OCI-LY1 (cell line): ENCODE measurements around the gene LIN54.

Source experiments
- EZH2 ChIP-seq: fragments of 200-600 bp; sonication (generic), shearing (Covaris generic); IDR thresholded peaks from 2 replicates; pipeline ENCODE4 v1.8.0; 2017; ENCODE audit warnings: borderline replicate concordance, mixed run types, mild to moderate bottlenecking, antibody characterized with exemption, low read length, moderate library complexity, mixed read lengths
- TF ChIP-seq, protein P1 (sequence below): fragments of 200-600 bp; sonication (generic), shearing (Covaris generic); IDR thresholded peaks from 2 replicates; pipeline ENCODE4 v1.5.1; 2017; ENCODE audit warnings: mild to moderate bottlenecking, antibody characterized with exemption, low read length, moderate library complexity, mixed read lengths

- no peak for TF ChIP-seq EZH2
- TF ChIP-seq, protein P1, sequence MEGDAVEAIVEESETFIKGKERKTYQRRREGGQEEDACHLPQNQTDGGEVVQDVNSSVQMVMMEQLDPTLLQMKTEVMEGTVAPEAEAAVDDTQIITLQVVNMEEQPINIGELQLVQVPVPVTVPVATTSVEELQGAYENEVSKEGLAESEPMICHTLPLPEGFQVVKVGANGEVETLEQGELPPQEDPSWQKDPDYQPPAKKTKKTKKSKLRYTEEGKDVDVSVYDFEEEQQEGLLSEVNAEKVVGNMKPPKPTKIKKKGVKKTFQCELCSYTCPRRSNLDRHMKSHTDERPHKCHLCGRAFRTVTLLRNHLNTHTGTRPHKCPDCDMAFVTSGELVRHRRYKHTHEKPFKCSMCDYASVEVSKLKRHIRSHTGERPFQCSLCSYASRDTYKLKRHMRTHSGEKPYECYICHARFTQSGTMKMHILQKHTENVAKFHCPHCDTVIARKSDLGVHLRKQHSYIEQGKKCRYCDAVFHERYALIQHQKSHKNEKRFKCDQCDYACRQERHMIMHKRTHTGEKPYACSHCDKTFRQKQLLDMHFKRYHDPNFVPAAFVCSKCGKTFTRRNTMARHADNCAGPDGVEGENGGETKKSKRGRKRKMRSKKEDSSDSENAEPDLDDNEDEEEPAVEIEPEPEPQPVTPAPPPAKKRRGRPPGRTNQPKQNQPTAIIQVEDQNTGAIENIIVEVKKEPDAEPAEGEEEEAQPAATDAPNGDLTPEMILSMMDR: no peak
Observed at GRCh38 chr4:82988323-82988832, 22.2 kb downstream of the LIN54 start.
